Heart left ventricle (tissue), 16 donors: ENCODE measurements around the gene FABP3. TPM values are rescaled to one million over a fixed set of nuclear protein-coding genes. Genes with fewer than 3 reads are reported as not detected.

Experiments used
- ATAC-seq, 4 donors: fragments of 200-7000 bp; cut with Tn5 transposase; one replicate each; pipeline ENCODE4 v1.9.1; 2020 to 2022; ENCODE audit warnings: moderate library complexity in 4 of 4, mild to moderate bottlenecking in 3 of 4, moderate number of reproducible peaks in 1 of 4
- DNase-seq, 5 donors: peaks; one replicate each; pipeline ENCODE4 v3.0.0-alpha.2; 2020
- H3K27ac ChIP-seq, 12 donors: fragments of 200-600 bp; sonication (generic) in 4 of 12; one replicate each; pipeline versions ENCODE4 v1.5.0 to v1.8.0; 2016 to 2022; ENCODE audit warnings: mild to moderate bottlenecking in 2 of 12
- H3K27me3 ChIP-seq, 9 donors: fragments of 200-600 bp; sonication (generic) in 2 of 9; one replicate each; pipeline versions ENCODE4 v1.5.1 to v1.8.0; 2016 to 2022; ENCODE audit warnings: mild to moderate bottlenecking in 3 of 9
- H3K36me3 ChIP-seq, 9 donors: fragments of 200-600 bp; sonication (generic) in 2 of 9; one replicate each; pipeline versions ENCODE4 v1.5.0 to v1.8.0; 2018 to 2022; ENCODE audit warnings: mild to moderate bottlenecking in 2 of 9
- H3K4me1 ChIP-seq, 12 donors: fragments of 200-600 bp; sonication (generic) in 4 of 12; one replicate each; pipeline versions ENCODE4 v1.5.0 to v1.8.0; 2016 to 2022; ENCODE audit warnings: mild to moderate bottlenecking in 3 of 12
- H3K4me3 ChIP-seq, 12 donors: fragments of 200-600 bp; sonication (generic) in 4 of 12; one replicate each; pipeline versions ENCODE4 v1.5.0 to v1.8.0; 2017 to 2022; ENCODE audit warnings: mild to moderate bottlenecking in 9 of 12, moderate library complexity in 4 of 12
- H3K9me3 ChIP-seq, 12 donors: fragments of 200-600 bp; sonication (generic) in 4 of 12; one replicate each; pipeline versions ENCODE4 v1.5.0 to v1.8.0; 2016 to 2022; ENCODE audit warnings: mild to moderate bottlenecking in 1 of 12
- POLR2A ChIP-seq, 2 donors: fragments of 450-650 bp; IDR thresholded peaks; one replicate each; pipeline ENCODE4 v1.6.1; 2017; ENCODE audit warnings: antibody characterized with exemption in 2 of 2, mild to moderate bottlenecking in 2 of 2, moderate library complexity in 2 of 2
- WGBS, 4 donors: extraction: QIAGEN DNeasy Blood & Tissue Kit in 2 of 4; methylation state at CpG; one replicate each; pipeline versions ENCODE4 v1.1.5 to v1.1.7; 2013 to 2018; 5-methylcytosine and 5-hydroxymethylcytosine counted together
- intact Hi-C, 10 donors: fragments of 100-400 bp; cut with DNase I; formaldehyde crosslinking; loops; one replicate each; pipeline versions ENCODE4 v1.11.1 to v1.14.2; 2022
- polyA plus RNA-seq, 2 donors: library from polyadenylated mRNA; stranded (reverse); fragments of 200-250 nt; gene quantifications; one replicate each; pipeline ENCODE4 v1.2.3, GENCODE V29; 2013
- total RNA-seq, 9 donors: library from RNA; depleted of rRNA in 2 of 9; stranded (reverse); fragments of >200 nt in 2 of 9; fragmentation: NEBNext Ultra II Directional in 3 of 9; extraction: Animal tissue kit (Norgen Biotek cat#: 25700) in 3 of 9; gene quantifications; one replicate each; pipeline versions ENCODE4 v1.1.0 to v1.2.4, GENCODE V29; 2016 to 2023
- TF ChIP-seq, protein P1 (sequence below), 12 donors: fragments of 200-600 bp; sonication (generic) in 4 of 12; IDR thresholded peaks; one replicate each; pipeline versions ENCODE4 v1.5.0 to v1.8.0; 2018 to 2022; ENCODE audit warnings: antibody characterized with exemption in 12 of 12, mild to moderate bottlenecking in 5 of 12
- donor health status: ischemic (EF 13 %, LVEDD 7.1; RV severe dilation, severe dysfunction).
- donor health status: healthy with polysubstance abuse.
- donor health status: DM: no; HTN: yes; CAD: no.
- donor health status: DM: no; HTN: no; CAD: no.
- donor health status: ischemic (EF 25% LVEDD 6.9; RV normal size, moderate dysfunction).
- donor health status: ischemic (EF 25% LVEDD 5.7; RV mildly dilated, moderate dysfunction).
- donor health status: healthy.
- donor health status: DM: yes; HTN: yes; CAD: no.
- donor health status: ischemic (EF 35%, LVEDD 5.7; RV mildly dilated, moderate dysfunction).
- donor health status: nonischemic (EF 11% LVEDD 7.7; RV severe dilation, severe dysfunction).
- donor health status: DM: yes; HTN: yes; CAD: no.
- donor health status: PGD.
- donor health status: ischemic (EF 29% LVEDD 5.4; RV normal size, mild dysfunction).
- donor health status: nonischemic (EF 23%, LVEDD 6.1; RV moderate dilation, normal function).

FABP3 gene
- total and polyA plus RNA-seq, 11 donors, result 2,591 to 10,560 (median 5,230) TPM

- WGBS, 4 donors, result 75 to 83% (median 79%) methylated on average over 4 of the region's 4 CpGs
- peaks cover 0 to 32% (median 5%) of the 10 kb centered on the region in 9 donors for H3K27me3 ChIP-seq
- H3K36me3 ChIP-seq, result no peaks in the 10 kb centered on the region
- no peak overlapping the region for H3K4me3 ChIP-seq
- ATAC-seq (no peak), DNase-seq (no peak)
- no peaks in the 10 kb centered on the region for H3K9me3 ChIP-seq
- H3K4me1 ChIP-seq, result peaks cover 0 to 22% (median 8%) of the 10 kb centered on the region in 12 donors
- no peak overlapping the region for H3K27ac ChIP-seq
- intact Hi-C loops, result no loop called here
- TF ChIP-seq POLR2A (IDR thresholded peaks at IDR 0.05), result no peak
- TF ChIP-seq, protein P1, sequence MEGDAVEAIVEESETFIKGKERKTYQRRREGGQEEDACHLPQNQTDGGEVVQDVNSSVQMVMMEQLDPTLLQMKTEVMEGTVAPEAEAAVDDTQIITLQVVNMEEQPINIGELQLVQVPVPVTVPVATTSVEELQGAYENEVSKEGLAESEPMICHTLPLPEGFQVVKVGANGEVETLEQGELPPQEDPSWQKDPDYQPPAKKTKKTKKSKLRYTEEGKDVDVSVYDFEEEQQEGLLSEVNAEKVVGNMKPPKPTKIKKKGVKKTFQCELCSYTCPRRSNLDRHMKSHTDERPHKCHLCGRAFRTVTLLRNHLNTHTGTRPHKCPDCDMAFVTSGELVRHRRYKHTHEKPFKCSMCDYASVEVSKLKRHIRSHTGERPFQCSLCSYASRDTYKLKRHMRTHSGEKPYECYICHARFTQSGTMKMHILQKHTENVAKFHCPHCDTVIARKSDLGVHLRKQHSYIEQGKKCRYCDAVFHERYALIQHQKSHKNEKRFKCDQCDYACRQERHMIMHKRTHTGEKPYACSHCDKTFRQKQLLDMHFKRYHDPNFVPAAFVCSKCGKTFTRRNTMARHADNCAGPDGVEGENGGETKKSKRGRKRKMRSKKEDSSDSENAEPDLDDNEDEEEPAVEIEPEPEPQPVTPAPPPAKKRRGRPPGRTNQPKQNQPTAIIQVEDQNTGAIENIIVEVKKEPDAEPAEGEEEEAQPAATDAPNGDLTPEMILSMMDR (IDR thresholded peaks at IDR 0.05), result no peak
These were observed 38.0 kb upstream of the FABP3 start for GRCh38 chr1:31410871-31411270.

- Histone ChIP-seq H3K4me3 (no peak overlapping the region), H3K27me3 (peaks cover 0 to 32% (median 5%) of the 10 kb centered on the region in 9 donors), H3K4me1 (peaks cover 0 to 22% (median 8%) of the 10 kb centered on the region in 12 donors), H3K9me3 (no peaks in the 10 kb centered on the region), H3K27ac (no peak overlapping the region), H3K36me3 (no peaks in the 10 kb centered on the region)
- ATAC-seq (no peak), DNase-seq (no peak)
- intact Hi-C loops, result no loop called here
- 73 to 85% (median 78%) methylated on average over 6 of the region's 6 CpGs for WGBS, 4 donors
- TF ChIP-seq, protein P1 (IDR thresholded peaks at IDR 0.05), result no peak
- no peak for TF ChIP-seq POLR2A (IDR thresholded peaks at IDR 0.05)
These were observed 37.3 kb upstream of the FABP3 start for GRCh38 chr1:31409946-31410858.

- intact Hi-C loops, result no loop called here
- ATAC-seq, result no peak
These were observed 36.0 kb upstream of the FABP3 start for GRCh38 chr1:31408788-31409318.

More at GRCh38 chr1:31408788-31409318, 36.0 kb upstream of the FABP3 start:
- no peaks in the 10 kb centered on the region for H3K36me3 ChIP-seq
- no peak overlapping the region for H3K27ac ChIP-seq
- H3K4me3 ChIP-seq, result no peak overlapping the region
- peaks cover 0 to 16% (median 6%) of the 10 kb centered on the region in 12 donors for H3K4me1 ChIP-seq
- TF ChIP-seq, protein P1 (IDR thresholded peaks at IDR 0.05), result no peak
- no peak for TF ChIP-seq POLR2A (IDR thresholded peaks at IDR 0.05)
- H3K27me3 ChIP-seq, result peaks cover 0 to 26% (median 3%) of the 10 kb centered on the region in 9 donors
- WGBS, 4 donors, result 87 to 93% (median 90%) methylated on average over 5 of the region's 5 CpGs
- H3K9me3 ChIP-seq, result no peaks in the 10 kb centered on the region
- no peak for DNase-seq
